A549 (cell line): ENCODE data around the gene RBBP9.
A peak's percentile ranks its signal among the peaks of the same experiment; 100 is the strongest.

Experiments
- CBX8 ChIP-seq: fragments of 200-600 bp; sonication (generic); IDR thresholded peaks from 2 replicates; pipeline ENCODE4 v1.6.1; 2016
- CEBPB ChIP-seq, 2 experiments: fragments of >200 bp in 1 of 2; sonication (Bioruptor Twin) in 1 of 2; formaldehyde crosslinking in 1 of 2; IDR thresholded peaks; 2 replicates each; pipeline ENCODE4 v1.6.1; 2012 to 2016
- HDAC2 ChIP-seq: fragments of 200-600 bp; sonication (generic); IDR thresholded peaks from 2 replicates; pipeline ENCODE4 v1.6.1; 2016
- JUNB ChIP-seq: fragments of >200 bp; sonication (Bioruptor Twin); formaldehyde crosslinking; IDR thresholded peaks from 2 replicates; pipeline ENCODE4 v1.6.1; 2016
- NFE2L2 ChIP-seq: fragments of 150-350 bp; conservative IDR thresholded peaks from 2 replicates; pipeline ENCODE4 v1.6.1; 2014; ENCODE audit warnings: low read length
- NR3C1 ChIP-seq: fragments of >200 bp; sonication (Bioruptor Twin); formaldehyde crosslinking; IDR thresholded peaks from 3 replicates; pipeline ENCODE4 v1.6.1; 2017
- POLR2A ChIP-seq: IDR thresholded peaks from 2 replicates; pipeline ENCODE4 v1.6.1; 2012; ENCODE audit warnings: mild to moderate bottlenecking, low read length
- RFX5 ChIP-seq: fragments of 450-650 bp; IDR thresholded peaks from 2 replicates; pipeline ENCODE4 v1.7.1; 2014; ENCODE audit warnings: antibody characterized with exemption, mild to moderate bottlenecking, moderate library complexity
- TF ChIP-seq, protein P1 (sequence below): fragments of >200 bp; sonication (Bioruptor Twin); formaldehyde crosslinking; IDR thresholded peaks from 3 replicates; pipeline ENCODE4 v1.5.1; 2016
- TF ChIP-seq, protein P2 (sequence below): fragments of 200-600 bp; sonication (generic); IDR thresholded peaks from 2 replicates; pipeline ENCODE4 v1.6.1; 2016; ENCODE audit warnings: antibody characterized with exemption, mild to moderate bottlenecking, moderate library complexity
- TF ChIP-seq, protein P3 (sequence below): fragments of 450-650 bp; IDR thresholded peaks from 2 replicates; pipeline ENCODE4 v1.6.1; 2014; ENCODE audit warnings: antibody characterized with exemption

DNA sequence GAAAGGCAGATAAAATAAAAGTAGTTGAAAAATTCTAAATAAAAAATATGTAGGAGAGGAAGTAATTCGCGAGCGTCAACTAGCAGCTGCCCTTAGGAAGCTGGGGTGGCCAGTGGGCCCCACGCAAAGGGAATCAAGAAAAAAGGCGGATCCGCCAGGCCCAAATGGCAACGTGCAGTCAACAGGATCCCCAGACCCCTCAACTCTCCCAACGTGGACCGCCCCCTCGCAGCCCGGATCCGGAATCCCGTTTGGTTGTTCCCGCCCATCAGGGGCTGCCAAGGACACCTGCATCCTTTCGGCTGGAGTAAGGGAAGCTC is 30.5 kb downstream of the RBBP9 start:
- peak; percentile 74 for TF ChIP-seq POLR2A
- no peak for TF ChIP-seq CEBPB (IDR thresholded peaks at IDR 0.05)
- TF ChIP-seq, protein P1, sequence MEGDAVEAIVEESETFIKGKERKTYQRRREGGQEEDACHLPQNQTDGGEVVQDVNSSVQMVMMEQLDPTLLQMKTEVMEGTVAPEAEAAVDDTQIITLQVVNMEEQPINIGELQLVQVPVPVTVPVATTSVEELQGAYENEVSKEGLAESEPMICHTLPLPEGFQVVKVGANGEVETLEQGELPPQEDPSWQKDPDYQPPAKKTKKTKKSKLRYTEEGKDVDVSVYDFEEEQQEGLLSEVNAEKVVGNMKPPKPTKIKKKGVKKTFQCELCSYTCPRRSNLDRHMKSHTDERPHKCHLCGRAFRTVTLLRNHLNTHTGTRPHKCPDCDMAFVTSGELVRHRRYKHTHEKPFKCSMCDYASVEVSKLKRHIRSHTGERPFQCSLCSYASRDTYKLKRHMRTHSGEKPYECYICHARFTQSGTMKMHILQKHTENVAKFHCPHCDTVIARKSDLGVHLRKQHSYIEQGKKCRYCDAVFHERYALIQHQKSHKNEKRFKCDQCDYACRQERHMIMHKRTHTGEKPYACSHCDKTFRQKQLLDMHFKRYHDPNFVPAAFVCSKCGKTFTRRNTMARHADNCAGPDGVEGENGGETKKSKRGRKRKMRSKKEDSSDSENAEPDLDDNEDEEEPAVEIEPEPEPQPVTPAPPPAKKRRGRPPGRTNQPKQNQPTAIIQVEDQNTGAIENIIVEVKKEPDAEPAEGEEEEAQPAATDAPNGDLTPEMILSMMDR: no peak
- no peak for TF ChIP-seq CBX8
- TF ChIP-seq JUNB: no peak
- no peak for TF ChIP-seq RFX5
- TF ChIP-seq NFE2L2: no peak
- no peak for TF ChIP-seq HDAC2
- TF ChIP-seq, protein P2, sequence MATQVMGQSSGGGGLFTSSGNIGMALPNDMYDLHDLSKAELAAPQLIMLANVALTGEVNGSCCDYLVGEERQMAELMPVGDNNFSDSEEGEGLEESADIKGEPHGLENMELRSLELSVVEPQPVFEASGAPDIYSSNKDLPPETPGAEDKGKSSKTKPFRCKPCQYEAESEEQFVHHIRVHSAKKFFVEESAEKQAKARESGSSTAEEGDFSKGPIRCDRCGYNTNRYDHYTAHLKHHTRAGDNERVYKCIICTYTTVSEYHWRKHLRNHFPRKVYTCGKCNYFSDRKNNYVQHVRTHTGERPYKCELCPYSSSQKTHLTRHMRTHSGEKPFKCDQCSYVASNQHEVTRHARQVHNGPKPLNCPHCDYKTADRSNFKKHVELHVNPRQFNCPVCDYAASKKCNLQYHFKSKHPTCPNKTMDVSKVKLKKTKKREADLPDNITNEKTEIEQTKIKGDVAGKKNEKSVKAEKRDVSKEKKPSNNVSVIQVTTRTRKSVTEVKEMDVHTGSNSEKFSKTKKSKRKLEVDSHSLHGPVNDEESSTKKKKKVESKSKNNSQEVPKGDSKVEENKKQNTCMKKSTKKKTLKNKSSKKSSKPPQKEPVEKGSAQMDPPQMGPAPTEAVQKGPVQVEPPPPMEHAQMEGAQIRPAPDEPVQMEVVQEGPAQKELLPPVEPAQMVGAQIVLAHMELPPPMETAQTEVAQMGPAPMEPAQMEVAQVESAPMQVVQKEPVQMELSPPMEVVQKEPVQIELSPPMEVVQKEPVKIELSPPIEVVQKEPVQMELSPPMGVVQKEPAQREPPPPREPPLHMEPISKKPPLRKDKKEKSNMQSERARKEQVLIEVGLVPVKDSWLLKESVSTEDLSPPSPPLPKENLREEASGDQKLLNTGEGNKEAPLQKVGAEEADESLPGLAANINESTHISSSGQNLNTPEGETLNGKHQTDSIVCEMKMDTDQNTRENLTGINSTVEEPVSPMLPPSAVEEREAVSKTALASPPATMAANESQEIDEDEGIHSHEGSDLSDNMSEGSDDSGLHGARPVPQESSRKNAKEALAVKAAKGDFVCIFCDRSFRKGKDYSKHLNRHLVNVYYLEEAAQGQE: no peak
- no peak for TF ChIP-seq NR3C1
- TF ChIP-seq, protein P3, sequence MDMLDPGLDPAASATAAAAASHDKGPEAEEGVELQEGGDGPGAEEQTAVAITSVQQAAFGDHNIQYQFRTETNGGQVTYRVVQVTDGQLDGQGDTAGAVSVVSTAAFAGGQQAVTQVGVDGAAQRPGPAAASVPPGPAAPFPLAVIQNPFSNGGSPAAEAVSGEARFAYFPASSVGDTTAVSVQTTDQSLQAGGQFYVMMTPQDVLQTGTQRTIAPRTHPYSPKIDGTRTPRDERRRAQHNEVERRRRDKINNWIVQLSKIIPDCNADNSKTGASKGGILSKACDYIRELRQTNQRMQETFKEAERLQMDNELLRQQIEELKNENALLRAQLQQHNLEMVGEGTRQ: no peak
